Measurements from ENCODE around the gene CCAR1.
"Not testable (repeated sequence)": the region's sequence is repeated elsewhere in the genome, so short reads cannot be mapped to it uniquely, and the experiment has no call there.

The CCAR1 gene

GRCh38 chr10:68828083-68828601 lies 107.1 kb downstream of the CCAR1 start:
- not testable (repeated sequence) for DNase-seq

GRCh38 chr10:68828833-68829232 lies 107.8 kb downstream of the CCAR1 start:
- DNase-seq = no peak

DNA sequence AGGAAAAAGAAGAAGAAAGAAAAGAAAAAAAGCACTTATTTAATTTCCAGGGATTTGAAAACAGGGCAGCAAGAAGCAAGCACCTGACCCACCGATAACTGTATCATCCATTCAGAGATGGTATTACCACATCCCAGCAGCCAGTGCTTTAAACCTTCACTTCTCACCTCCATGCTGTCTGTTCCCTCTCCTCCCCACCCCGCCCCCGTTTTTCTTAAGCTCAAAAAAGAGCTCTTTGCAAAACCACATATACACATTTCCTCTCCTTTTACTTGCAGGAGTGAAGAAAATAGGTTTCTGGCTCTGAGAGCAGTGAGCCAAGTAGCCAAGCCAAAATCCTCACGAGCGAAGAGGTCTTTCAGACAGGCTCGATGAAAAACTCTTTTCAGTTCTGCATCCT lies 108.5 kb downstream of the CCAR1 start:
- no peak for DNase-seq

GRCh38 chr10:68829952-68830351 lies 108.9 kb downstream of the CCAR1 start:
- no peak for DNase-seq

GRCh38 chr10:68831961-68832455 lies 111.0 kb downstream of the CCAR1 start:
- no peak for DNase-seq

DNA sequence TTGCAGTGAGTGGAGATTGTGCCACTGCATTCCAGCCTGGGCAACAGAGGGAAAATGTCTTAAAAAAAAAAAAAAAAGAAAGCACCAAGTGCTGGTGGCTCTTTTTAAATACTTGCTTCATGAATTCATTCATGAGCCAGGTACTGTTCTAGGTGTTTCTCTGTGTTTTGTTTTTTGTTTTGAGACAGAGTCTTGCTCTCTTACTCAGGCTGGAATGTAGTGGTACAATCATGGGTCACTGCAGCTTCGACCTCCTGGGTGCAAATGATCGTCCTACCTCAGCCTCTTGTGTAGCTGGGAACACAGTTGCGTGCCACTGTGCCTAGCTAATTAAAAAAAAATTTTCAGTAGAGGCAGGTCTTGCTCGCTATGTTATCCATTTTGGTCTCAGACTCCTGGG lies 111.6 kb downstream of the CCAR1 start:
- no peak for DNase-seq

- no peak for DNase-seq
Observed at GRCh38 chr10:68837626-68838322, 116.7 kb downstream of the CCAR1 start.

- DNase-seq = not testable (repeated sequence)
Observed at GRCh38 chr10:68840650-68841049, 119.6 kb downstream of the CCAR1 start.

Measured in OCI-M1 (cell line).